Spleen (tissue), 3 donors: ENCODE data around the gene PRPF40B.

ENCODE experiments used
- POLR2A ChIP-seq, 3 donors: fragments of 450-650 bp; IDR thresholded peaks; one replicate each; pipeline ENCODE4 v1.5.1; 2017; ENCODE audit warnings: antibody characterized with exemption in 3 of 3, mild to moderate bottlenecking in 1 of 3
- POLR2AphosphoS5 ChIP-seq, 3 donors: sonication (generic); formaldehyde crosslinking; IDR thresholded peaks; one replicate each; pipeline ENCODE4 v1.5.1; 2017; ENCODE audit warnings: antibody characterized with exemption in 3 of 3

DNA sequence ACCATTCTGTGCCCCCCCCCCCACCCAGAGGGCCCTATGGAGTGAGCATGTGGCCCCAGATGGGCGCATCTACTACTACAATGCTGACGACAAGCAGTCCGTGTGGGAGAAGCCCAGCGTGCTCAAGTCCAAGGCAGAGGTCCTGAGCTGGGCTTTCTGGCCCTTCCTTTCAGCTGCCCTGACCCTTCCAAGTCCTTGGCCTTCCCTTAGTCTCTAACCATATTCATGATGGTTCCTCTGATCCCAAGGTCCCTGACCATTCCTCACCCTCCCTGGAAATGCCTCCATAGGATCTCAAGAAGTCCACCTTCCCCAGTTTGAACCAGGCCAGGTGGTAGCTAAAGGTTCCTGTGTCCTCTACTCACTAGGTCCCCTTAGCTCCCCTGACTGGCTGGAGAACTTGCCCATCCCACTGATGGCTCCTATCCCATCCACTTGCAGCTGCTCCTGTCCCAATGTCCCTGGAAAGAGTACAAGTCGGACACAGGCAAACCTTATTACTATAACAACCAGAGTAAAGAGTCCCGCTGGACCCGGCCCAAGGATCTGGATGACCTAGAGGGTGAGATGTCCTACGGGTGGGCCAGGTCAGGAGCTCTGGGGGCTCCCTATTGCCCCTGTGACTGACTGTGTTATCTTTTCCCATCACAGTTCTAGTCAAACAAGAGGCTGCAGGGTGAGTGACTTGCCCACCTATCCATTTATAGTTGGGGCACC lies 9.8 kb downstream of the PRPF40B start:
- TF ChIP-seq POLR2AphosphoS5 (IDR thresholded peaks at IDR 0.05) (no peak), POLR2A (IDR thresholded peaks at IDR 0.05) (no peak)
